Mesenchymal stem cell (in vitro differentiated cells and primary cell): ENCODE measurements around the gene DPYD.

ENCODE experiments used
- DNase-seq: peaks from one replicate; pipeline ENCODE4 v3.0.0-alpha.2; 2013
- H2AFZ ChIP-seq: one replicate; pipeline ENCODE4 v1.6.1; 2013; ENCODE audit warnings: low read depth, mild to moderate bottlenecking, control low read depth, inconsistent platforms, low read length, moderate library complexity
- H2AK5ac ChIP-seq: 2 replicates; pipeline ENCODE4 v1.6.1; 2013; ENCODE audit warnings: low read length, moderate library complexity, mild to moderate bottlenecking, inconsistent platforms; ENCODE audit not compliant: severe bottlenecking
- H2BK120ac ChIP-seq: one replicate; pipeline ENCODE4 v1.6.1; 2013; ENCODE audit warnings: low read depth, mild to moderate bottlenecking, inconsistent platforms, low read length, moderate library complexity
- H2BK12ac ChIP-seq, 2 experiments: one replicate each; pipeline ENCODE4 v1.6.1; 2013; ENCODE audit warnings: inconsistent platforms in 2 of 2, low read length in 2 of 2, mild to moderate bottlenecking in 2 of 2, moderate library complexity in 2 of 2, control low read depth in 1 of 2
- H2BK15ac ChIP-seq: one replicate; pipeline ENCODE4 v1.6.1; 2013; ENCODE audit warnings: mild to moderate bottlenecking, low read depth, inconsistent platforms; ENCODE audit not compliant: poor library complexity, severe bottlenecking
- H2BK5ac ChIP-seq: 2 replicates; pipeline ENCODE4 v1.6.1; 2013; ENCODE audit warnings: low read depth, mild to moderate bottlenecking, low read length, control low read depth, inconsistent platforms; ENCODE audit not compliant: poor library complexity, severe bottlenecking
- H3K14ac ChIP-seq, 2 experiments: one replicate each; pipeline ENCODE4 v1.6.1; 2013; ENCODE audit warnings: inconsistent platforms in 2 of 2, low read length in 2 of 2, control low read depth in 1 of 2, mild to moderate bottlenecking in 1 of 2, moderate library complexity in 1 of 2
- H3K18ac ChIP-seq, 2 experiments: one replicate each; pipeline ENCODE4 v1.6.1; 2013; ENCODE audit warnings: inconsistent platforms in 2 of 2, low read length in 2 of 2, control low read depth in 1 of 2, low read depth in 1 of 2, mild to moderate bottlenecking in 1 of 2
- H3K23ac ChIP-seq, 2 experiments: one replicate each; pipeline ENCODE4 v1.6.1; 2013; ENCODE audit warnings: inconsistent platforms in 2 of 2, low read length in 2 of 2, mild to moderate bottlenecking in 2 of 2, moderate library complexity in 2 of 2, control low read depth in 1 of 2
- H3K27ac ChIP-seq: 2 replicates; pipeline ENCODE4 v1.5.1; 2013; ENCODE audit warnings: mild to moderate bottlenecking, moderate library complexity, low read length, control low read depth, inconsistent platforms; ENCODE audit not compliant: poor library complexity, severe bottlenecking
- H3K27me3 ChIP-seq, 2 experiments: 2 replicates each; pipeline versions ENCODE4 v1.6.1 to v1.7.0; 2013; ENCODE audit warnings: low read length in 2 of 2, mild to moderate bottlenecking in 2 of 2, moderate library complexity in 2 of 2, control low read depth in 1 of 2, inconsistent platforms in 1 of 2; ENCODE audit not compliant: control insufficient read depth in 1 of 2, insufficient read depth in 1 of 2
- H3K36me3 ChIP-seq, 2 experiments: 2 replicates each; pipeline versions ENCODE4 v1.6.1 to v1.7.0; 2013; ENCODE audit warnings: low read length in 2 of 2, control low read depth in 1 of 2, inconsistent platforms in 1 of 2, low read depth in 1 of 2, mild to moderate bottlenecking in 1 of 2; ENCODE audit not compliant: insufficient read depth in 2 of 2, control insufficient read depth in 1 of 2
- H3K4ac ChIP-seq, 2 experiments: one replicate each; pipeline ENCODE4 v1.6.1; 2013; ENCODE audit warnings: inconsistent platforms in 2 of 2, low read length in 2 of 2, mild to moderate bottlenecking in 2 of 2, moderate library complexity in 2 of 2, control low read depth in 1 of 2, low read depth in 1 of 2
- H3K4me1 ChIP-seq: 2 replicates; pipeline ENCODE4 v1.6.1; 2013; ENCODE audit warnings: low read depth, low read length, control low read depth; ENCODE audit not compliant: control insufficient read depth, insufficient read depth
- H3K4me2 ChIP-seq: 2 replicates; pipeline ENCODE4 v1.6.1; 2013; ENCODE audit warnings: low read length, mild to moderate bottlenecking, inconsistent platforms; ENCODE audit not compliant: poor library complexity, severe bottlenecking
- H3K4me3 ChIP-seq, 2 experiments: 2 replicates each; pipeline versions ENCODE4 v1.5.1 to v1.7.0; 2013; ENCODE audit warnings: low read length in 2 of 2, mild to moderate bottlenecking in 2 of 2, control low read depth in 1 of 2, low read depth in 1 of 2; ENCODE audit not compliant: insufficient read depth in 1 of 2
- H3K79me1 ChIP-seq: replicated peaks from 2 replicates; pipeline ENCODE4 v1.6.1; 2013; ENCODE audit warnings: mild to moderate bottlenecking, control low read depth, low read length, inconsistent platforms; ENCODE audit not compliant: poor library complexity, severe bottlenecking
- H3K9ac ChIP-seq: 2 replicates; pipeline ENCODE4 v1.7.0; 2013; ENCODE audit warnings: mild to moderate bottlenecking, low read length, moderate library complexity
- H3K9me3 ChIP-seq: 2 replicates; pipeline ENCODE4 v1.7.0; 2013; ENCODE audit warnings: mild to moderate bottlenecking, low read length; ENCODE audit not compliant: control insufficient read depth
- H4K8ac ChIP-seq: one replicate; pipeline ENCODE4 v1.6.1; 2013; ENCODE audit warnings: inconsistent platforms, mild to moderate bottlenecking, low read length, moderate library complexity
- H4K91ac ChIP-seq: one replicate; pipeline ENCODE4 v1.6.1; 2013; ENCODE audit warnings: mild to moderate bottlenecking, low read length, inconsistent platforms
- WGBS: methylation state at CpG from one replicate; pipeline ENCODE4 v1.1.7; 2013; ENCODE audit warnings: mixed read lengths; 5-methylcytosine and 5-hydroxymethylcytosine counted together

DPYD gene

GRCh38 chr1:97383797-97384196 is 537.0 kb downstream of the DPYD start:
- no peak overlapping the region for H3K4ac ChIP-seq
- no peak overlapping the region for H2BK120ac ChIP-seq
- H3K9ac ChIP-seq = no peak overlapping the region
- DNase-seq = no peak
- no peak overlapping the region for H3K4me3 ChIP-seq
- H3K36me3 ChIP-seq = no peaks in the 10 kb centered on the region
- no peak overlapping the region for H3K18ac ChIP-seq
- H3K4me2 ChIP-seq = no peak overlapping the region
- no peaks in the 10 kb centered on the region for H3K27me3 ChIP-seq
- peaks cover 5% of the 10 kb centered on the region for H3K4me1 ChIP-seq
- H2AK5ac ChIP-seq = no peak overlapping the region
- H3K23ac ChIP-seq = no peak overlapping the region
- H4K8ac ChIP-seq = no peak overlapping the region
- H3K27ac ChIP-seq = no peak overlapping the region
- no peak overlapping the region for H2AFZ ChIP-seq
- WGBS = 93% methylated on average over 2 of the region's 4 CpGs
- no peak overlapping the region for H3K14ac ChIP-seq
- H2BK5ac ChIP-seq = no peak overlapping the region
- no peaks in the 10 kb centered on the region for H3K79me1 ChIP-seq
- no peak overlapping the region for H4K91ac ChIP-seq
- no peak overlapping the region for H2BK15ac ChIP-seq
- no peak overlapping the region for H2BK12ac ChIP-seq
- no peaks in the 10 kb centered on the region for H3K9me3 ChIP-seq

- H4K91ac ChIP-seq = no peak overlapping the region
- H2BK12ac ChIP-seq = no peak overlapping the region
- no peak overlapping the region for H3K9ac ChIP-seq
- H2AK5ac ChIP-seq = no peak overlapping the region
- no peak overlapping the region for H3K4me2 ChIP-seq
- H3K14ac ChIP-seq = no peak overlapping the region
- H2AFZ ChIP-seq = no peak overlapping the region
- no peaks in the 10 kb centered on the region for H3K27me3 ChIP-seq
- no CpG with 5 or more reads among the region's 1 CpG for WGBS
- no peak overlapping the region for H4K8ac ChIP-seq
- no peak overlapping the region for H3K4me3 ChIP-seq
- H3K9me3 ChIP-seq = no peaks in the 10 kb centered on the region
- H3K27ac ChIP-seq = no peak overlapping the region
- no peak for DNase-seq
- no peak overlapping the region for H2BK120ac ChIP-seq
- H3K4ac ChIP-seq = no peak overlapping the region
- H3K36me3 ChIP-seq = peaks cover 0 to 3% of the 10 kb centered on the region in 2 experiments
- H3K4me1 ChIP-seq = peaks cover 7% of the 10 kb centered on the region
- no peak overlapping the region for H2BK15ac ChIP-seq
- H2BK5ac ChIP-seq = no peak overlapping the region
- no peaks in the 10 kb centered on the region for H3K79me1 ChIP-seq
- H3K18ac ChIP-seq = no peak overlapping the region
- no peak overlapping the region for H3K23ac ChIP-seq
Observed at GRCh38 chr1:97382206-97382605, 538.6 kb downstream of the DPYD start.

- Histone ChIP-seq H3K79me1 (no peaks in the 10 kb centered on the region), H3K4me2 (no peak overlapping the region), H4K91ac (no peak overlapping the region), H2AFZ (no peak overlapping the region), H2BK120ac (no peak overlapping the region), H3K4ac (peak overlapping the region in 1 of 2 experiments; percentile 24), H3K9me3 (no peaks in the 10 kb centered on the region), H3K23ac (no peak overlapping the region), H4K8ac (no peak overlapping the region), H3K4me3 (no peak overlapping the region), H3K14ac (no peak overlapping the region), H2BK12ac (no peak overlapping the region), H2BK15ac (no peak overlapping the region), H3K4me1 (peaks cover 5% of the 10 kb centered on the region), H3K9ac (no peak overlapping the region), H2AK5ac (no peak overlapping the region), H3K27ac (no peak overlapping the region), H3K36me3 (peaks cover 0 to 3% of the 10 kb centered on the region in 2 experiments), H2BK5ac (no peak overlapping the region), H3K18ac (no peak overlapping the region), H3K27me3 (no peaks in the 10 kb centered on the region)
- WGBS = 86% methylated on average over 4 of the region's 4 CpGs
- peak; percentile 44 for DNase-seq
Observed at GRCh38 chr1:97379387-97380075, 541.3 kb downstream of the DPYD start.

- H2AFZ ChIP-seq = no peak overlapping the region
Observed at GRCh38 chr1:97378596-97378995, 542.2 kb downstream of the DPYD start.

More at GRCh38 chr1:97378596-97378995, 542.2 kb downstream of the DPYD start:
- H3K9me3 ChIP-seq = no peaks in the 10 kb centered on the region
- no peak overlapping the region for H3K9ac ChIP-seq
- WGBS = 57% methylated on average over 3 of the region's 3 CpGs
- no peak overlapping the region for H2BK15ac ChIP-seq
- no peak overlapping the region for H3K4me3 ChIP-seq
- no peak overlapping the region for H3K4ac ChIP-seq
- no peaks in the 10 kb centered on the region for H3K27me3 ChIP-seq
- H3K27ac ChIP-seq = no peak overlapping the region
- H3K79me1 ChIP-seq = no peaks in the 10 kb centered on the region
- no peak for DNase-seq
- no peak overlapping the region for H3K14ac ChIP-seq
- no peak overlapping the region for H3K18ac ChIP-seq
- no peak overlapping the region for H2BK120ac ChIP-seq
- no peak overlapping the region for H2BK12ac ChIP-seq
- no peak overlapping the region for H4K8ac ChIP-seq
- H2BK5ac ChIP-seq = no peak overlapping the region
- no peak overlapping the region for H4K91ac ChIP-seq
- H2AK5ac ChIP-seq = no peak overlapping the region
- peaks cover 4% of the 10 kb centered on the region for H3K4me1 ChIP-seq
- H3K36me3 ChIP-seq = peaks cover 0 to 3% of the 10 kb centered on the region in 2 experiments
- H3K23ac ChIP-seq = no peak overlapping the region
- H3K4me2 ChIP-seq = no peak overlapping the region
